Erythroblast (primary cell): ENCODE data around the gene RECQL.

ENCODE experiments used
- GATA1 ChIP-seq: IDR thresholded peaks from 2 replicates; pipeline ENCODE4 v1.6.1; 2011; ENCODE audit warnings: low read depth, mild to moderate bottlenecking, control low read depth, low read length, moderate library complexity
- POLR2A ChIP-seq: IDR thresholded peaks from 2 replicates; pipeline ENCODE4 v1.6.1; 2011; ENCODE audit warnings: mild to moderate bottlenecking, low read length

DNA sequence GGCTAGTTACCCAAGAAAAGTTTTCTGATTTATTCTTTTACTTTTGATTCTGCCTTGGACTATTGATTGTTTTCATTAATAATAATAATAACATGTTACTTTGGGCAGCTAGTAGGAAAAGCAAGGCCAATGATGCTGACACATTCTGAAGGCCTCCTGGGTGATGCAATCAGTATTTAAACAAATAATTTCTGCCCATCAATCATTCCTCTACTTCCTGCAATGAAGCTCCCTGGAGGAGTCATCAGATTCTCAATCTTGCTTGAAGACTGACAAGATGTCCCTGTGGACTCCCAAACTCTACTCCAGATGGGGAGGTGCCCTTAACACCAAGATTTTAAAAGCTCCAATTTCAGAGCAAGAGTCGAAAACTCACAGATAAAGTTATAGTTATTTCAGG, 24.6 kb upstream of the RECQL start, which contains the start of gene SPX:
- TF ChIP-seq POLR2A = no peak
- no peak for TF ChIP-seq GATA1
